H1 (cell line): ENCODE data around the gene ME3. TPM values are rescaled to one million over a fixed set of nuclear protein-coding genes. Genes with fewer than 3 reads are reported as not detected.

Experiments
- CBX8 ChIP-seq: fragments of 300-800, 300-1000 bp; sonication (generic); IDR thresholded peaks from 2 replicates; pipeline ENCODE4 v1.7.1; 2016; ENCODE audit warnings: low read depth, low read length, borderline replicate concordance
- EZH2 ChIP-seq: fragments of 200-600 bp; sonication (generic); IDR thresholded peaks from 2 replicates; pipeline ENCODE4 v1.7.1; 2012; ENCODE audit warnings: low read depth, mild to moderate bottlenecking, moderate library complexity, low read length, inconsistent platforms; ENCODE audit not compliant: severe bottlenecking
- SAP30 ChIP-seq: fragments of 300-600 bp; sonication (generic); IDR thresholded peaks from 2 replicates; pipeline ENCODE4 v1.7.1; 2012; ENCODE audit warnings: low read length, moderate library complexity, mild to moderate bottlenecking, inconsistent platforms; ENCODE audit not compliant: insufficient read depth, insufficient replicate concordance
- SP1 ChIP-seq: IDR thresholded peaks from 2 replicates; pipeline ENCODE4 v1.6.1; 2011; ENCODE audit warnings: low read depth, low read length
- TCF12 ChIP-seq: IDR thresholded peaks from 2 replicates; pipeline ENCODE4 v1.6.1; 2011; ENCODE audit warnings: low read depth, mild to moderate bottlenecking, low read length
- polyA plus RNA-seq, 7 experiments: library from polyadenylated mRNA; depleted of rRNA in 3 of 7; stranded (reverse) in 5 of 7; unstranded in 2 of 7; fragments of >200 nt in 5 of 7; fragments of 200-250 nt in 2 of 7; gene quantifications; 1 replicate in 5 of 7; 2 replicates in 1 of 7; 4 replicates in 1 of 7; pipeline versions ENCODE4 v1.2.1 to v1.2.3, GENCODE V29; 2011 to 2013; ENCODE audit warnings: missing spikeins in 2 of 7, mixed read lengths in 2 of 7
- total RNA-seq: library from RNA; stranded (reverse); fragmentation: NEBNext Ultra II Directional; extraction: Animal tissue kit (Norgen Biotek cat#: 25700); gene quantifications from 2 replicates; pipeline ENCODE4 v1.2.1, GENCODE V29; 2021
- TF ChIP-seq, protein P1 (sequence below): IDR thresholded peaks from 2 replicates; pipeline ENCODE4 v1.6.1; 2012; ENCODE audit warnings: low read length, inconsistent platforms

ME3 gene
- total and polyA plus RNA-seq, 2 of the 8 experiments (the other 6 are each of a cell fraction or from before 2014, with no cell fraction given), result 1.5 to 2.8 TPM

DNA sequence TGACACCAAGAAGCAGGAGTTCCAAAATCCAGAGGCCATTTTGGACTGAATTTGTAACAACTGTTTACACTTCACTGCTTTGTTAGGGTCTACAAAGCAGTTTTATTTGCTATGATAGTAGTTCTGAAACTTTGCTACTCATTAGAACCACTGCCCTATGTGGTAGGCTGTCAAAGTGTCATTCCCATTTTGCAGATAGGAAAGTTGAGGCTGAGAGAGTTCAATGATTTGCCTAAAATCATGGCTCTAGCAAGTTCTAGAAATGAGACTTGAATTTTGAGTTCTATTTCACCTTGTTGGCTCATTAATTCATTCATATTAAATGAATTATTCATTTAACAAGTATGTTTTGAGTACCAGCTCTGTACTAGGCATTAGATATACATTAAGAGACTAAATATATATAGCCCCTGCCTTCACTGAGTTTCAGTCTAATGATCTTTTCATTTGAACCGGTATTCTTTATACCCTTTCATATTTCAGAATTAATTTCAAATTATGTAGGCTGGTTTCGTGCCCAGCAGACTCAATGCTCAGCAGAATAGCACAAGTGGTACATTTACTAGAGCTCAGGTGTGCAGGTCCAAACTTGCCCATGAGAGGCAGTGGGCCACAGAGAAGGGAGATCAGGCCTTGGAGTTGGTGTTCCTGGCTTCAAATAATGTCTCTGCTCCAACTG, 93.5 kb downstream of the ME3 start (continued):
- TF ChIP-seq EZH2, result no peak
- TF ChIP-seq CBX8, result no peak
- TF ChIP-seq SAP30, result no peak
- no peak for TF ChIP-seq SP1
- TF ChIP-seq TCF12, result no peak
- TF ChIP-seq, protein P1, sequence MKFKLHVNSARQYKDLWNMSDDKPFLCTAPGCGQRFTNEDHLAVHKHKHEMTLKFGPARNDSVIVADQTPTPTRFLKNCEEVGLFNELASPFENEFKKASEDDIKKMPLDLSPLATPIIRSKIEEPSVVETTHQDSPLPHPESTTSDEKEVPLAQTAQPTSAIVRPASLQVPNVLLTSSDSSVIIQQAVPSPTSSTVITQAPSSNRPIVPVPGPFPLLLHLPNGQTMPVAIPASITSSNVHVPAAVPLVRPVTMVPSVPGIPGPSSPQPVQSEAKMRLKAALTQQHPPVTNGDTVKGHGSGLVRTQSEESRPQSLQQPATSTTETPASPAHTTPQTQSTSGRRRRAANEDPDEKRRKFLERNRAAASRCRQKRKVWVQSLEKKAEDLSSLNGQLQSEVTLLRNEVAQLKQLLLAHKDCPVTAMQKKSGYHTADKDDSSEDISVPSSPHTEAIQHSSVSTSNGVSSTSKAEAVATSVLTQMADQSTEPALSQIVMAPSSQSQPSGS, result no peak
